HG03565 (cell line): Measurements from ENCODE around the gene SLC35B1.
A peak's percentile ranks its signal among the peaks of the same experiment; 100 is the strongest.

Source experiments
- ATAC-seq: cut with Tn5 transposase; IDR thresholded peaks from one replicate; pipeline ENCODE4 v1.9.1; 2021; ENCODE audit warnings: mild to moderate bottlenecking, moderate library complexity; ENCODE audit not compliant: unreplicated experiment

Gene SLC35B1

GRCh38 chr17:49707608-49708514 lies at the start of gene SLC35B1:
TSS of gene SLC35B1 (minus strand) at chr17:49707964. CDS start at chr17:49707833, 131 bp downstream.
- peak; percentile 89 for ATAC-seq

DNA sequence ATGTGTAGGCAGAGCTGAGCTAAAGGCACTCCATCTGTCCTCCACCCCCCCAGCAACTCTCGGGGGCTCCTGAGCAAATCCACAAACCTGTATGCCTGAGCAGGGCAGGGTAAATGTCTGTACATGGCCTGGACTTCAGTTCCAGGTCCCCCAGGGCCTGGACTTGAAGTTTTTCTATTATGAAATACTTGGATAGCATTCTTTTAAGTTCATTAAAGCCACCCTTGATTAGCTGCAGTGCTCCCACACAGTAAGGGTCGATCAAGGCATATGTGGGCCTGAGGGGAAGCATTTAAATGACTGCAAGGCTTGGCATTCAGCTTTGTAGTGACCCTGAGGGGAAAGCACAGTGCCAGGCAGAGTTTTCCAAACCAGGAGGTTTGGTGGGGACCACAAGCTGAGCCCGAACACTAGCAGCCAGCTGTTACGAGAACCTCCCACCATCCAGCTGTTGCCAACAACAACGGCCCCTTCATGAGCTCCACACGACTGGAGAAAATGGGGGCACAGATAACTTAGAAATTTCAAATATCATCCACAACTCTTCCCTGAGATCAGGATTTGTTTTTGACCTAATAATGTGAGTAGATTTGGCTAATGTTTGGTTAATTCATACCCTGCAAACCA lies 49.5 kb upstream of the SLC35B1 start:
- ATAC-seq: no peak

GRCh38 chr17:49756323-49757150 lies 48.8 kb upstream of the SLC35B1 start:
- ATAC-seq: no peak

GRCh38 chr17:49755663-49756283 lies 48.0 kb upstream of the SLC35B1 start:
- no peak for ATAC-seq

- no peak for ATAC-seq
These were observed 46.2 kb upstream of the SLC35B1 start for GRCh38 chr17:49753959-49754391.

GRCh38 chr17:49752508-49752907 lies 44.7 kb upstream of the SLC35B1 start:
- ATAC-seq: no peak

- ATAC-seq: no peak
These were observed 42.0 kb upstream of the SLC35B1 start for GRCh38 chr17:49749730-49750129.

DNA sequence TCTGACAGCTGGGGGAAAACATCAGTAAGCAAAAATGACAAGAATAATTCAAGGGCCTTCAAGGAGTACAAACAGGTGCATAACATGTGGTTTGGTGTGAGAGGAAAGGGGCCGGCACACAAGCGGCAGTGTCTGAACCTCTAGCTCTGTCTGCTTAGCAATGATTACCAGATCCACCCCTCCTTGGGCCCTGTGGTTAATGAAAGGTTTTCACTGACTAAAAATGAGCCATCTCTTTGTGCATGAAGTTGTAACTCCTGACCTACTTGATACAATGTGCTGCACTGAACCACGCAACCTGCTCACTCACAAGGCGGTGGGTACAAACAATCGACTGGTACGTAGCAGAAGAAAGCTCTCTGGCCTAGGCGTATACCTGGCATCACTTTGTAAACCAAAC lies 41.0 kb upstream of the SLC35B1 start:
- ATAC-seq: peak; percentile 69

DNA sequence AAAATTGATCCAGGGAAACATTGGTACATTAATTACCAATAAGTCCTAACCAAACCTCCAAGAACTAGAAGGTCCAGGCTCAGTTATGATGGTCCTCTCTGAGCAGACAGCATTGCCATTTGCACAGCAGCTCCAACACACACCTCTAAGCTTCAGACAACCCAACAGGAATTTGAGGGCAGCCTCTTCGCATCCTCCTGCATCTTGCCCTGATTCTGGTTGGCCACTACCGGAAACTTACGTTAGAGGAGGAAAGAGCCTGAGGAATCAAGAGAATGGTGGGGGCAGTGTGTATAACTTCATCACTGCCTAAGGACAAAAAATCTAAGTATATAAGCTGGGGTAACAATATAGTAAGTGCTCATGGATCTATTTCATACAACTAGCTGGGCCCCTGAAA lies 40.5 kb upstream of the SLC35B1 start:
- no peak for ATAC-seq

- no peak for ATAC-seq
These were observed 39.9 kb upstream of the SLC35B1 start for GRCh38 chr17:49747632-49748031.

GRCh38 chr17:49746791-49747490 lies 39.2 kb upstream of the SLC35B1 start:
- ATAC-seq: peak; percentile 45

GRCh38 chr17:49745175-49746139 lies 37.7 kb upstream of the SLC35B1 start:
- no peak for ATAC-seq

GRCh38 chr17:49742166-49742638 lies 34.4 kb upstream of the SLC35B1 start:
- ATAC-seq: no peak

DNA sequence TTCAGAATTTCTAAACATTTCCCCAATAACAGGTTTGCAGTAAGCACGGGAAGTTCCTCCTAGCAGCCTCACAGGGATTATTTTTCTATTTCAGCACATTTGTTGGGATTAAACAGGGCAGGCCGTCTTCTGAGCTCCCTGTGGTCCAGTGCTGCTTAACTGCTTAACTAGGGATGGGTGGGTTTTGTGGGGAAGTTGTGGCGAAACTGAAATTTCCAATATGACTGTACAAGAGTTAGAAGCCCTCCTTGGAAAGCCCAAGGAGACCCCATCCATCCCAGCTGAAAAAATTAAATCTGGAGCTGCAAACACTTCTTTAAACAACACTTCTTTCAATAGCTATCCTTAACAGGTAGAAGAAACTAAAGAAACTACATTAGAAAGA lies 33.9 kb upstream of the SLC35B1 start:
- ATAC-seq: no peak

GRCh38 chr17:49741009-49741691 lies 33.4 kb upstream of the SLC35B1 start:
- peak; percentile 41 for ATAC-seq

DNA sequence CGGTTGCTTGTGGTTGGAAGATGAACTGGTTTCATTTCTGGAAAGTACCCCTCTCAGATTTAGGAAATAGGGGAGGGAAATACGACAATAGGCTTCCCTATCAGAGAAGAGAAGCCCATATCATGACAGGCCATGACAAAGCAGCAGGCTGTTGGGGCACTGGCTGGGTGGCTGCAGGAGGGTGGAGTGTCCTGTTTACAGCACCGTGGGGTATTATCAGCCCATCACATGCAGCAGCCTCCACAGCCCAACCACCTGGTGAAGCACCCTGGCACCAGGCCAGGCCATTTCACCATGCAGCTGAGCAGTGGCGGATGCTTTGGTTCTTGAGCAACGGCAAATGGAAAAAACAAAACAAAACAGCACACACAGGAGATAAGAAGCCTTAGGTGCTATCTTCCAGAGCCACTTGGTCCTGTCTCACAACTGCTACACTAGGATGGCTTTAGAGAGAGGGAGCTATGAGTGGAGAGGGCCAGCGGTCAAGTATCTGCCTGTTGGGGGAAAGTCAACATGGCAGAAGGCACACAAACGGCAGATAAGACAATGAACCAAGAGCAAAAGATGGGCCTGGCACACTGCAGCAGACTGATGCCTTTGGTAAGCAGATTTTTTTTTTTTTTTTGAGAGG lies 32.0 kb upstream of the SLC35B1 start:
- ATAC-seq: peak; percentile 34

GRCh38 chr17:49738456-49739163 lies 30.8 kb upstream of the SLC35B1 start:
- no peak for ATAC-seq
